H1 (cell line): ENCODE measurements around the gene SEC14L3. TPM values are rescaled to one million over a fixed set of nuclear protein-coding genes. Genes with fewer than 3 reads are reported as not detected.

ENCODE experiments used
- CTCF ChIA-PET: fragments of 300-600 bp; sonication (Branson Sonifier 250); formaldehyde crosslinking; loops from one replicate; lab custom pipeline; 2021; ENCODE audit not compliant: partially characterized antibody; lab: Charles Lee
- POLR2A ChIA-PET: fragments of 300-600 bp; sonication (Branson Sonifier 250); formaldehyde crosslinking; loops from one replicate; lab custom pipeline; 2021; ENCODE audit warnings: inconsistent platforms; ENCODE audit not compliant: partially characterized antibody; lab: Charles Lee
- DNase-seq, 2 experiments: peaks; one replicate each; pipeline versions ENCODE4 v3.0.0 to v3.0.0-alpha.2; 2010 to 2022; ENCODE audit warnings: low spot score in 2 of 2, low read depth in 1 of 2, mixed read lengths in 1 of 2
- FAIRE-seq: peaks from 2 replicates; lab custom pipeline; 2011; peaks lifted over from hg19 to GRCh38; lab: Jason Lieb, UNC
- H2AFZ ChIP-seq: 2 replicates; pipeline ENCODE4 v1.8.1; 2012; ENCODE audit warnings: low read length, inconsistent platforms
- H2AK5ac ChIP-seq: 2 replicates; pipeline ENCODE4 v1.6.1; 2013; ENCODE audit warnings: low read depth, low read length
- H2BK120ac ChIP-seq: replicated peaks from 2 replicates; pipeline ENCODE3; 2013; ENCODE audit warnings: low read depth, low read length, inconsistent platforms
- H2BK12ac ChIP-seq: 2 replicates; pipeline ENCODE4 v1.6.1; 2013; ENCODE audit warnings: low read depth, low read length
- H2BK15ac ChIP-seq: 2 replicates; pipeline ENCODE4 v1.6.1; 2013; ENCODE audit warnings: low read length
- H2BK20ac ChIP-seq: 2 replicates; pipeline ENCODE4 v1.6.1; 2013; ENCODE audit warnings: low read length
- H2BK5ac ChIP-seq: 2 replicates; pipeline ENCODE4 v1.6.1; 2013; ENCODE audit warnings: low read depth, low read length
- H3K14ac ChIP-seq: 2 replicates; pipeline ENCODE4 v1.6.1; 2013; ENCODE audit warnings: inconsistent platforms; ENCODE audit not compliant: insufficient read length
- H3K18ac ChIP-seq: 2 replicates; pipeline ENCODE4 v1.6.1; 2013; ENCODE audit warnings: low read length; ENCODE audit errors: extremely low read depth
- H3K23ac ChIP-seq: 2 replicates; pipeline ENCODE4 v1.6.1; 2013; ENCODE audit warnings: inconsistent platforms; ENCODE audit not compliant: insufficient read length
- H3K23me2 ChIP-seq: 2 replicates; pipeline ENCODE4 v1.6.1; 2013; ENCODE audit warnings: low read depth, low read length
- H3K27ac ChIP-seq: 2 replicates; pipeline ENCODE4 v1.6.1; 2011; ENCODE audit warnings: low read depth, low read length, inconsistent platforms
- H3K27me3 ChIP-seq, 4 experiments: replicated peaks in 1 of 4; 1 replicate in 1 of 4; 2 replicates in 3 of 4; pipeline versions ENCODE4 v1.6.1 to v1.8.1; 2011 to 2013; ENCODE audit warnings: low read length in 3 of 4, mild to moderate bottlenecking in 3 of 4, inconsistent platforms in 2 of 4, mixed read lengths in 2 of 4, moderate library complexity in 1 of 4; ENCODE audit not compliant: control insufficient read depth in 3 of 4, insufficient read depth in 3 of 4; ENCODE audit errors: extremely low read depth in 1 of 4
- H3K36me3 ChIP-seq, 4 experiments: 2 replicates each; pipeline versions ENCODE4 v1.6.1 to v1.8.1; 2011 to 2013; ENCODE audit warnings: mild to moderate bottlenecking in 4 of 4, low read length in 3 of 4, moderate library complexity in 2 of 4, control low read depth in 1 of 4, inconsistent platforms in 1 of 4; ENCODE audit not compliant: insufficient read depth in 4 of 4, control insufficient read depth in 2 of 4
- H3K4ac ChIP-seq: replicated peaks from 2 replicates; pipeline ENCODE3; 2013; ENCODE audit warnings: low read length, low read depth, mixed read lengths, inconsistent platforms; ENCODE audit not compliant: insufficient read length
- H3K4me1 ChIP-seq, 4 experiments: replicated peaks in 1 of 4; 1 replicate in 1 of 4; 2 replicates in 3 of 4; pipeline versions ENCODE4 v1.6.1 to v1.8.1; 2011 to 2013; ENCODE audit warnings: low read length in 3 of 4, inconsistent platforms in 2 of 4, mixed read lengths in 1 of 4; ENCODE audit not compliant: insufficient read depth in 4 of 4, control insufficient read depth in 3 of 4
- H3K4me2 ChIP-seq, 2 experiments: 2 replicates each; pipeline versions ENCODE4 v1.6.1 to v1.8.1; 2011 to 2013; ENCODE audit warnings: low read depth in 2 of 2, low read length in 2 of 2, control low read depth in 1 of 2, inconsistent platforms in 1 of 2, mild to moderate bottlenecking in 1 of 2; ENCODE audit not compliant: insufficient read depth in 1 of 2
- H3K4me3 ChIP-seq, 4 experiments: fragments of 200-600, 300-600 bp in 1 of 4; sonication (generic), shearing (Covaris generic), sonication (Bioruptor Twin) in 1 of 4; 2 replicates each; pipeline versions ENCODE4 v1.5.1 to v1.8.1; 2011 to 2016; ENCODE audit warnings: low read length in 4 of 4, low read depth in 3 of 4, control low read depth in 2 of 4, inconsistent platforms in 2 of 4, mild to moderate bottlenecking in 2 of 4, mixed read lengths in 1 of 4, moderate library complexity in 1 of 4; ENCODE audit not compliant: insufficient read depth in 2 of 4; ENCODE audit errors: extremely low read depth in 1 of 4
- H3K56ac ChIP-seq: replicated peaks from 2 replicates; pipeline ENCODE3; 2013; ENCODE audit warnings: low read depth, mild to moderate bottlenecking, mixed read lengths, low read length, inconsistent platforms; ENCODE audit not compliant: insufficient read length
- H3K79me1 ChIP-seq: 2 replicates; pipeline ENCODE4 v1.6.1; 2013; ENCODE audit warnings: low read depth, low read length, control low read depth
- H3K79me2 ChIP-seq, 2 experiments: 2 replicates each; pipeline versions ENCODE4 v1.6.1 to v1.8.1; 2012 to 2013; ENCODE audit warnings: low read length in 2 of 2, mild to moderate bottlenecking in 2 of 2, inconsistent platforms in 1 of 2; ENCODE audit not compliant: insufficient read depth in 2 of 2, control insufficient read depth in 1 of 2
- H3K9ac ChIP-seq, 4 experiments: replicated peaks in 1 of 4; 1 replicate in 1 of 4; 2 replicates in 3 of 4; pipeline versions ENCODE4 v1.6.1 to v1.8.1; 2011 to 2013; ENCODE audit warnings: low read depth in 3 of 4, low read length in 3 of 4, control low read depth in 2 of 4, mild to moderate bottlenecking in 2 of 4, moderate library complexity in 2 of 4, inconsistent platforms in 1 of 4; ENCODE audit errors: extremely low read depth in 1 of 4
- H3K9me3 ChIP-seq, 2 experiments: 2 replicates each; pipeline versions ENCODE4 v1.6.1 to v1.8.1; 2012 to 2013; ENCODE audit warnings: mild to moderate bottlenecking in 2 of 2, moderate library complexity in 2 of 2, control low read depth in 1 of 2, inconsistent platforms in 1 of 2, low read depth in 1 of 2, low read length in 1 of 2, mixed read lengths in 1 of 2; ENCODE audit not compliant: insufficient read depth in 2 of 2
- H4K20me1 ChIP-seq, 2 experiments: replicated peaks in 1 of 2; 2 replicates each; pipeline versions ENCODE3 to v1.8.1; 2011 to 2013; ENCODE audit warnings: inconsistent platforms in 2 of 2, low read length in 2 of 2, mild to moderate bottlenecking in 1 of 2; ENCODE audit not compliant: insufficient read depth in 2 of 2, control insufficient read depth in 1 of 2
- H4K5ac ChIP-seq: 2 replicates; pipeline ENCODE4 v1.6.1; 2013; ENCODE audit warnings: low read length, low read depth, mixed read lengths, inconsistent platforms; ENCODE audit not compliant: insufficient read length
- H4K8ac ChIP-seq: 2 replicates; pipeline ENCODE4 v1.8.0; 2013; ENCODE audit warnings: mild to moderate bottlenecking, moderate library complexity, low read length, inconsistent platforms; ENCODE audit not compliant: insufficient read depth; ENCODE audit errors: extremely low read depth
- H4K91ac ChIP-seq: replicated peaks from 2 replicates; pipeline ENCODE3; 2013; ENCODE audit warnings: low read length, mixed read lengths, inconsistent platforms; ENCODE audit not compliant: insufficient read length
- BACH1 ChIP-seq: IDR thresholded peaks from 2 replicates; pipeline ENCODE4 v1.6.1; 2012; ENCODE audit warnings: low read length, improper control_type of control experiment
- BRCA1 ChIP-seq: IDR thresholded peaks from 2 replicates; pipeline ENCODE4 v1.6.1; 2012; ENCODE audit warnings: low read depth, low read length, improper control_type of control experiment
- EGR1 ChIP-seq: IDR thresholded peaks from 2 replicates; pipeline ENCODE4 v1.6.1; 2011; ENCODE audit warnings: low read depth, low read length, borderline replicate concordance
- EZH2 ChIP-seq: fragments of 200-600 bp; sonication (generic); IDR thresholded peaks from 2 replicates; pipeline ENCODE4 v1.7.1; 2012; ENCODE audit warnings: low read depth, mild to moderate bottlenecking, moderate library complexity, low read length, inconsistent platforms; ENCODE audit not compliant: severe bottlenecking
- HDAC6 ChIP-seq: IDR thresholded peaks from one replicate; pipeline ENCODE4 v1.7.1; 2012; ENCODE audit warnings: low read depth, mild to moderate bottlenecking, inconsistent platforms, low read length, moderate library complexity
- MAFK ChIP-seq: IDR thresholded peaks from 2 replicates; pipeline ENCODE4 v1.6.1; 2012; ENCODE audit warnings: low read depth, mild to moderate bottlenecking, improper control_type of control experiment, low read length
- NANOG ChIP-seq: IDR thresholded peaks from 2 replicates; pipeline ENCODE4 v1.6.1; 2011; ENCODE audit warnings: low read length, low read depth, mild to moderate bottlenecking, inconsistent platforms; ENCODE audit not compliant: insufficient read depth, poor library complexity, severe bottlenecking
- NRF1 ChIP-seq: IDR thresholded peaks from 2 replicates; pipeline ENCODE4 v1.6.1; 2011; ENCODE audit warnings: mild to moderate bottlenecking, low read depth, low read length, improper control_type of control experiment
- POLR2A ChIP-seq, 2 experiments: IDR thresholded peaks; 1 replicate in 1 of 2; 2 replicates in 1 of 2; pipeline ENCODE4 v1.6.1; 2011; ENCODE audit warnings: low read depth in 2 of 2, low read length in 2 of 2, mild to moderate bottlenecking in 2 of 2; ENCODE audit errors: control extremely low read depth in 1 of 2
- RAD21 ChIP-seq, 2 experiments: IDR thresholded peaks in 1 of 2; conservative IDR thresholded peaks in 1 of 2; 2 replicates each; pipeline ENCODE4 v1.6.1; 2011; ENCODE audit warnings: low read depth in 2 of 2, low read length in 2 of 2, improper control_type of control experiment in 1 of 2, inconsistent platforms in 1 of 2, mild to moderate bottlenecking in 1 of 2, moderate library complexity in 1 of 2
- RBBP5 ChIP-seq: IDR thresholded peaks from 2 replicates; pipeline ENCODE4 v1.7.1; 2012; ENCODE audit warnings: low read depth, mild to moderate bottlenecking, inconsistent platforms, low read length, moderate library complexity, borderline replicate concordance
- SIN3A ChIP-seq, 2 experiments: IDR thresholded peaks in 1 of 2; conservative IDR thresholded peaks in 1 of 2; 2 replicates each; pipeline ENCODE4 v1.6.1; 2011 to 2012; ENCODE audit warnings: low read length in 2 of 2, improper control_type of control experiment in 1 of 2, low read depth in 1 of 2, mild to moderate bottlenecking in 1 of 2
- TAF7 ChIP-seq: optimal IDR thresholded peaks from 2 replicates; pipeline ENCODE3; 2011; ENCODE audit warnings: low read depth, mild to moderate bottlenecking, inconsistent platforms, low read length, moderate library complexity, borderline replicate concordance
- WGBS, 2 experiments: shearing (Covaris generic) in 1 of 2; methylation state at CpG; one replicate each; pipeline versions ENCODE4 v1.1.6 to v1.1.7; 2013 to 2015; ENCODE audit warnings: low lambda C conversion rate in 2 of 2, mixed read lengths in 2 of 2, inconsistent platforms in 1 of 2, low coverage in 1 of 2, missing lambda C conversion rate in 1 of 2; ENCODE audit not compliant: insufficient replicate concordance in 2 of 2, insufficient coverage in 1 of 2, insufficient read length in 1 of 2; ENCODE audit errors: extremely low coverage in 1 of 2, missing lambda C conversion rate in 1 of 2; 5-methylcytosine and 5-hydroxymethylcytosine counted together
- polyA plus RNA-seq, 7 experiments: library from polyadenylated mRNA; depleted of rRNA in 3 of 7; stranded (reverse) in 5 of 7; unstranded in 2 of 7; fragments of >200 nt in 5 of 7; fragments of 200-250 nt in 2 of 7; gene quantifications; 1 replicate in 5 of 7; 2 replicates in 1 of 7; 4 replicates in 1 of 7; pipeline versions ENCODE4 v1.2.1 to v1.2.3, GENCODE V29; 2011 to 2013; ENCODE audit warnings: missing spikeins in 2 of 7, mixed read lengths in 2 of 7
- total RNA-seq: library from RNA; stranded (reverse); fragmentation: NEBNext Ultra II Directional; extraction: Animal tissue kit (Norgen Biotek cat#: 25700); gene quantifications from 2 replicates; pipeline ENCODE4 v1.2.1, GENCODE V29; 2021
- TF ChIP-seq, protein P1 (sequence below): IDR thresholded peaks from 2 replicates; pipeline ENCODE4 v1.6.1; 2012; ENCODE audit warnings: inconsistent platforms

Gene SEC14L3
- total and polyA plus RNA-seq, 2 of the 8 experiments (the other 6 are each of a cell fraction or from before 2014, with no cell fraction given), result not detected

DNA sequence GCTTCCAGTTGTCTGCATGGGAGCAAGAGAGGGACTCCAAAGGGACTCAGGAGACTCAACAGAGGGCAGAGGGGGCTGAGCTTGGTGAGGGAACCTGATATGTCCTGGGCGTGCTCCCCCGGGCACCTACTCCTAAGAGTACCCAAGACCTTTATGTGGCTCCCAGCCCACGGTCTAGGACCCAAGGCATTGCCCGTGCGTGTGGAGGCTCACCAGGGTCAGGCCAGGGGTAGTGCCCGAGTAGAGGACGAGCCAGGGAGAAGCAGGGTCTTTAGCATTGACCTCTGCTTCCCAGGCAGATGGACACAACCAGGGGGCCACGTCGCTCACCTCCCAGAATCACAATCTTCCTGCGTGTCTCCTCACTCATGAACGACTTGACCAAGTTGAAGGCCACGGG is 20.3 kb upstream of the SEC14L3 start:
- no peak overlapping the region for H4K5ac ChIP-seq
- no peak for FAIRE-seq
- H3K23ac ChIP-seq, result no peak overlapping the region
- no peak overlapping the region for H3K18ac ChIP-seq
- no peak overlapping the region for H2BK20ac ChIP-seq
- H3K27ac ChIP-seq, result no peak overlapping the region
- H3K9ac ChIP-seq, result no peak overlapping the region
- POLR2A ChIA-PET, result no interaction called here
- no peak overlapping the region for H3K4ac ChIP-seq
- H3K4me2 ChIP-seq, result no peak overlapping the region
- no peak overlapping the region for H3K56ac ChIP-seq
- H2BK15ac ChIP-seq, result no peak overlapping the region
- CTCF ChIA-PET, result interaction anchor here (1.0 to 2.2 kb wide), 3 partner anchors 13 to 47 kb away, joined by 3 to 10 read pairs (median 3); no protein-coding TSS in a partner anchor
- H3K36me3 ChIP-seq, result no peaks in the 10 kb centered on the region
- no peak overlapping the region for H4K91ac ChIP-seq
- H4K20me1 ChIP-seq, result no peaks in the 10 kb centered on the region
- no peaks in the 10 kb centered on the region for H3K79me1 ChIP-seq
- DNase-seq, result no peak
- H3K79me2 ChIP-seq, result no peaks in the 10 kb centered on the region
- no peaks in the 10 kb centered on the region for H3K9me3 ChIP-seq
- no peak overlapping the region for H2BK5ac ChIP-seq
- no peak overlapping the region for H2AK5ac ChIP-seq
- H3K14ac ChIP-seq, result no peak overlapping the region
- 90% methylated on average over 12 of the region's 12 CpGs; no CpG with 5 or more reads in 1 of the 2 experiments for WGBS, 2 experiments
- H3K4me3 ChIP-seq, result no peak overlapping the region
- H3K27me3 ChIP-seq, result no peaks in the 10 kb centered on the region
- no peak overlapping the region for H4K8ac ChIP-seq
- no peak overlapping the region for H2AFZ ChIP-seq
- H2BK120ac ChIP-seq, result no peak overlapping the region
- H3K23me2 ChIP-seq, result no peaks in the 10 kb centered on the region
- H2BK12ac ChIP-seq, result no peak overlapping the region
- H3K4me1 ChIP-seq, result no peaks in the 10 kb centered on the region; a peak in 1 of 7 replicates
- TF ChIP-seq EGR1 (no peak), BACH1 (no peak), HDAC6 (no peak), BRCA1 (no peak), EZH2 (no peak), RAD21 (IDR thresholded peaks at IDR 0.05 in 1 of 2, conservative IDR thresholded peaks at IDR 0.05 in 1 of 2; ENCODE audit: low read depth in 2 of 2, low read length in 2 of 2) (no peak), NANOG (no peak), TAF7 (no peak), NRF1 (no peak), SIN3A (conservative IDR thresholded peaks at IDR 0.05 in 1 of 2, IDR thresholded peaks at IDR 0.05 in 1 of 2; ENCODE audit: low read depth in 1 of 2, low read length in 2 of 2) (no peak), POLR2A (IDR thresholded peaks at IDR 0.05; ENCODE audit: control extremely low read depth in 1 of 2, low read depth in 2 of 2, low read length in 2 of 2) (no peak), RBBP5 (no peak), MAFK (no peak)
- TF ChIP-seq, protein P1, sequence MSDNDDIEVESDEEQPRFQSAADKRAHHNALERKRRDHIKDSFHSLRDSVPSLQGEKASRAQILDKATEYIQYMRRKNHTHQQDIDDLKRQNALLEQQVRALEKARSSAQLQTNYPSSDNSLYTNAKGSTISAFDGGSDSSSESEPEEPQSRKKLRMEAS, result no peak
